Measurements from ENCODE around the gene A2M. TPM values are rescaled to one million over a fixed set of nuclear protein-coding genes. Genes with fewer than 3 reads are reported as not detected.

The A2M gene
- total and polyA plus RNA-seq, 2 of the 4 experiments (the other 2 are of a cell fraction): 1.1 to 3.2 TPM

DNA sequence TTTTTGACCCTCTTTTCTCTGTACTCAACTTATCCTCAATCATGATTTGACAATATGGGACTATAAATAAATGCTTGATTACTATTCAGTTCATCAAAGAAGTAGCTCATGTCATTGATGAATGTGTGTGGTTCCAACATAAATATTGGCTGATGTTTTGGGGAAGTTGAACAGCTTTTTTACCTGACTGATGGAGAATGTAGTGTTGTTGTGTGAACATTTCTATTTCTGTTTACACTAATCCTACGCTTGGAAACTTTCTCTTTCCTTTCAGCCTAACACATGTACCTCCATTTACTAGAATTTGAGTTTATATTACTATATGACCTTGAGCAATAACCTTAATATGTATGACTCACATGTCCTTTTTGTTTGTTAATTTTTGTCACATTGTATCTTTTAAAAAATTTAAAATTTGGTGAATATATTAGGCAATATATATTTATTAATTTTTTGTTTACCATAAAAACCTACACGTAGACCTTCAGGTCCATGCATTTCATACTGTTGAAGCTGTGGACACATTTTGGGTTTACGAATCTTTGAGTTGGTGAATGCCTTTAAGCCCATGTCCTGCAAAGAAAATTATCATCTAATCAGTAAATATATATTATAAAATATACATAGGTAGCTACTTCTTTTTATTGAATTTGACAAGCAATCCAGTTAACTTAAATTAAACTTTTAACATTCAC lies 21.1 kb downstream of the A2M start:
- ATAC-seq (ENCODE audit: low read depth) (no peak), DNase-seq (no peak)
- no peak overlapping the region for H3K4ac ChIP-seq (ENCODE audit: low read depth, low read length)
- 0 out of 2 replicates have a peak, but pooled peaks cover 1% of the 10 kb centered on the region for H3K36me3 ChIP-seq (ENCODE audit: control insufficient read depth, insufficient read depth, low read length)
- no peak overlapping the region for H4K5ac ChIP-seq (ENCODE audit: low read depth, low read length)
- H2AK9ac ChIP-seq (replicated peaks; ENCODE audit: low read depth, low read length, poor library complexity): no peak overlapping the region
- H3K4me3 ChIP-seq (ENCODE audit: insufficient read depth, low read depth, low read length): no peak overlapping the region
- no peaks in the 10 kb centered on the region for H3K9me1 ChIP-seq (ENCODE audit: insufficient read depth, low read length)
- H2AK5ac ChIP-seq (ENCODE audit: low read depth, low read length): no peak overlapping the region
- TF ChIP-seq, protein P1, sequence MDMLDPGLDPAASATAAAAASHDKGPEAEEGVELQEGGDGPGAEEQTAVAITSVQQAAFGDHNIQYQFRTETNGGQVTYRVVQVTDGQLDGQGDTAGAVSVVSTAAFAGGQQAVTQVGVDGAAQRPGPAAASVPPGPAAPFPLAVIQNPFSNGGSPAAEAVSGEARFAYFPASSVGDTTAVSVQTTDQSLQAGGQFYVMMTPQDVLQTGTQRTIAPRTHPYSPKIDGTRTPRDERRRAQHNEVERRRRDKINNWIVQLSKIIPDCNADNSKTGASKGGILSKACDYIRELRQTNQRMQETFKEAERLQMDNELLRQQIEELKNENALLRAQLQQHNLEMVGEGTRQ (IDR thresholded peaks at IDR 0.05; ENCODE audit: low read depth, low read length): no peak
- TF ChIP-seq NFE2L2 (IDR thresholded peaks at IDR 0.05; ENCODE audit: low read depth, low read length) (no peak), MAZ (IDR thresholded peaks at IDR 0.05; ENCODE audit: borderline replicate concordance, low read depth, low read length) (no peak), MXI1 (IDR thresholded peaks at IDR 0.05; ENCODE audit: borderline replicate concordance, low read depth, low read length) (no peak), RCOR1 (IDR thresholded peaks at IDR 0.05; ENCODE audit: insufficient replicate concordance, low read length) (no peak), BHLHE40 (IDR thresholded peaks at IDR 0.05; ENCODE audit: low read depth, low read length) (no peak), RFX5 (IDR thresholded peaks at IDR 0.05; ENCODE audit: low read depth, low read length) (no peak), MAFK (IDR thresholded peaks at IDR 0.05; ENCODE audit: low read depth, low read length) (no peak), RAD21 (IDR thresholded peaks at IDR 0.05; ENCODE audit: low read length) (no peak), POLR2A (IDR thresholded peaks at IDR 0.05; ENCODE audit: low read depth, low read length) (no peak), CHD1 (IDR thresholded peaks at IDR 0.05; ENCODE audit: low read depth, low read length) (no peak), CEBPB (IDR thresholded peaks at IDR 0.05; ENCODE audit: low read depth, low read length) (no peak), SMC3 (IDR thresholded peaks at IDR 0.05; ENCODE audit: low read depth, low read length) (no peak), FOS (IDR thresholded peaks at IDR 0.05; ENCODE audit: low read depth, low read length) (no peak)
- TF ChIP-seq, protein P2, sequence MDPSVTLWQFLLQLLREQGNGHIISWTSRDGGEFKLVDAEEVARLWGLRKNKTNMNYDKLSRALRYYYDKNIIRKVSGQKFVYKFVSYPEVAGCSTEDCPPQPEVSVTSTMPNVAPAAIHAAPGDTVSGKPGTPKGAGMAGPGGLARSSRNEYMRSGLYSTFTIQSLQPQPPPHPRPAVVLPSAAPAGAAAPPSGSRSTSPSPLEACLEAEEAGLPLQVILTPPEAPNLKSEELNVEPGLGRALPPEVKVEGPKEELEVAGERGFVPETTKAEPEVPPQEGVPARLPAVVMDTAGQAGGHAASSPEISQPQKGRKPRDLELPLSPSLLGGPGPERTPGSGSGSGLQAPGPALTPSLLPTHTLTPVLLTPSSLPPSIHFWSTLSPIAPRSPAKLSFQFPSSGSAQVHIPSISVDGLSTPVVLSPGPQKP (IDR thresholded peaks at IDR 0.05; ENCODE audit: borderline replicate concordance, low read depth, low read length): no peak
- TF ChIP-seq, protein P3, sequence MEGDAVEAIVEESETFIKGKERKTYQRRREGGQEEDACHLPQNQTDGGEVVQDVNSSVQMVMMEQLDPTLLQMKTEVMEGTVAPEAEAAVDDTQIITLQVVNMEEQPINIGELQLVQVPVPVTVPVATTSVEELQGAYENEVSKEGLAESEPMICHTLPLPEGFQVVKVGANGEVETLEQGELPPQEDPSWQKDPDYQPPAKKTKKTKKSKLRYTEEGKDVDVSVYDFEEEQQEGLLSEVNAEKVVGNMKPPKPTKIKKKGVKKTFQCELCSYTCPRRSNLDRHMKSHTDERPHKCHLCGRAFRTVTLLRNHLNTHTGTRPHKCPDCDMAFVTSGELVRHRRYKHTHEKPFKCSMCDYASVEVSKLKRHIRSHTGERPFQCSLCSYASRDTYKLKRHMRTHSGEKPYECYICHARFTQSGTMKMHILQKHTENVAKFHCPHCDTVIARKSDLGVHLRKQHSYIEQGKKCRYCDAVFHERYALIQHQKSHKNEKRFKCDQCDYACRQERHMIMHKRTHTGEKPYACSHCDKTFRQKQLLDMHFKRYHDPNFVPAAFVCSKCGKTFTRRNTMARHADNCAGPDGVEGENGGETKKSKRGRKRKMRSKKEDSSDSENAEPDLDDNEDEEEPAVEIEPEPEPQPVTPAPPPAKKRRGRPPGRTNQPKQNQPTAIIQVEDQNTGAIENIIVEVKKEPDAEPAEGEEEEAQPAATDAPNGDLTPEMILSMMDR (conservative IDR thresholded peaks at IDR 0.05; ENCODE audit: low read depth, low read length): no peak
- H3K56ac ChIP-seq (ENCODE audit: extremely low read depth, insufficient read depth, low read length): no peak overlapping the region
- no peaks in the 10 kb centered on the region for H4K20me1 ChIP-seq (ENCODE audit: insufficient read depth, low read length)
- H3K9ac ChIP-seq (ENCODE audit: low read depth, low read length): no peak overlapping the region
- no peak overlapping the region for H3K18ac ChIP-seq (ENCODE audit: low read depth, low read length)
- no peak overlapping the region for H2BK15ac ChIP-seq (ENCODE audit: low read depth, low read length)
- ChIA-PET CTCF (no interaction called here), POLR2A (ENCODE audit: unreplicated experiment) (no interaction called here)
- no peak overlapping the region for H4K8ac ChIP-seq (ENCODE audit: low read depth in 2 of 2, low read length in 2 of 2)
- dilution Hi-C loops (cut with HindIII; ENCODE audit: low sequenced_read_pairs, unreplicated experiment): no loop called here
- H2BK20ac ChIP-seq (ENCODE audit: low read depth, low read length): no peak overlapping the region
- H4K91ac ChIP-seq (ENCODE audit: insufficient read depth, low read depth, low read length): no peak overlapping the region
- H3K4me2 ChIP-seq (ENCODE audit: low read depth, low read length): no peak overlapping the region
- no peak overlapping the region for H2AFZ ChIP-seq (replicated peaks; ENCODE audit: low read length, poor library complexity)
- no peak overlapping the region for H3K14ac ChIP-seq (replicated peaks; ENCODE audit: low read depth, low read length)
- no peak overlapping the region for H2BK5ac ChIP-seq (ENCODE audit: low read depth, low read length, poor library complexity, severe bottlenecking)
- no TSS peak for BruUV-seq (replicated peaks)
- H3K4me1 ChIP-seq (ENCODE audit: control insufficient read depth, insufficient read depth, low read length): no peaks in the 10 kb centered on the region
- in situ Hi-C loops (cut with MboI; ENCODE audit: low sequenced_read_pairs): no loop called here
- no CpG with 5 or more reads among the region's 3 CpGs for WGBS, 2 experiments (ENCODE audit: extremely low coverage in 2 of 2, insufficient read length in 1 of 2)
- no peaks in the 10 kb centered on the region for H3K27me3 ChIP-seq (ENCODE audit: control insufficient read depth, insufficient read depth, low read length)
- H2BK120ac ChIP-seq (ENCODE audit: low read depth, low read length): no peak overlapping the region
- no peaks in the 10 kb centered on the region for H3K79me1 ChIP-seq (ENCODE audit: low read depth in 1 of 2, low read length in 2 of 2)
- no peak overlapping the region for H3K27ac ChIP-seq (ENCODE audit: insufficient read depth, low read length)
- no peaks in the 10 kb centered on the region for H3K9me3 ChIP-seq (ENCODE audit: control insufficient read depth, insufficient read depth, low read length)
- intact Hi-C loops (cut with micrococcal nuclease): no loop called here
- no peak overlapping the region for H3K23ac ChIP-seq (ENCODE audit: low read depth, low read length)
